Vagina (tissue), 2 donors: ENCODE results near the gene NME4.

Experiments
- CTCF ChIP-seq, 3 experiments: fragments of 450-650 bp in 2 of 3; fragments of 200-600 bp in 1 of 3; sonication (generic) in 1 of 3; IDR thresholded peaks; one replicate each; pipeline ENCODE4 v1.5.1; 2017 to 2019; ENCODE audit warnings: antibody characterized with exemption in 3 of 3, mild to moderate bottlenecking in 2 of 3, moderate library complexity in 2 of 3
- POLR2A ChIP-seq, 2 donors: fragments of 450-650 bp; IDR thresholded peaks; one replicate each; pipeline ENCODE4 v1.6.1; 2017; ENCODE audit warnings: antibody characterized with exemption in 2 of 2, mild to moderate bottlenecking in 2 of 2, moderate library complexity in 2 of 2
- POLR2AphosphoS5 ChIP-seq, 2 donors: sonication (generic); formaldehyde crosslinking; IDR thresholded peaks; one replicate each; pipeline ENCODE4 v1.9.0; 2017; ENCODE audit warnings: antibody characterized with exemption in 2 of 2, mild to moderate bottlenecking in 2 of 2, low read depth in 1 of 2; ENCODE audit not compliant: insufficient read depth in 1 of 2

GRCh38 chr16:400061-400591 is 3.1 kb downstream of the NME4 start:
- TF ChIP-seq POLR2AphosphoS5 (IDR thresholded peaks at IDR 0.05; ENCODE audit: insufficient read depth in 1 of 2, low read depth in 1 of 2) (no peak), CTCF (IDR thresholded peaks at IDR 0.05) (no peak), POLR2A (IDR thresholded peaks at IDR 0.05) (no peak)
